CD14-positive monocyte (primary cell): ENCODE results near the gene SESN2. TPM values are rescaled to one million over a fixed set of nuclear protein-coding genes. Genes with fewer than 3 reads are reported as not detected.

Experiments
- DNase-seq, 3 donors: peaks; one replicate each; pipeline ENCODE4 v3.0.0-alpha.2; 2011 to 2022
- H2AFZ ChIP-seq: 2 replicates; pipeline ENCODE4 v1.6.0; 2012; ENCODE audit warnings: mild to moderate bottlenecking, low read depth, low read length, inconsistent platforms; ENCODE audit not compliant: insufficient read depth, poor library complexity, severe bottlenecking
- H3K27ac ChIP-seq, 2 donors: 1 replicate in 1 of 2; 2 replicates in 1 of 2; pipeline ENCODE4 v1.5.1; 2012 to 2013; ENCODE audit warnings: low read length in 2 of 2, control low read depth in 1 of 2, inconsistent platforms in 1 of 2, low read depth in 1 of 2, mild to moderate bottlenecking in 1 of 2
- H3K27me3 ChIP-seq, 2 donors: one replicate each; pipeline versions ENCODE4 v1.6.0 to v1.6.1; 2011 to 2013; ENCODE audit warnings: low read length in 2 of 2; ENCODE audit not compliant: control insufficient read depth in 2 of 2, insufficient read depth in 2 of 2
- H3K36me3 ChIP-seq, 2 donors: replicated peaks in 1 of 2; 1 replicate in 1 of 2; 2 replicates in 1 of 2; pipeline versions ENCODE4 v1.5.1 to v1.6.1; 2012 to 2013; ENCODE audit warnings: low read length in 2 of 2, control low read depth in 1 of 2, inconsistent platforms in 1 of 2, mild to moderate bottlenecking in 1 of 2; ENCODE audit not compliant: insufficient read depth in 2 of 2, control insufficient read depth in 1 of 2
- H3K4me1 ChIP-seq, 2 donors: 1 replicate in 1 of 2; 2 replicates in 1 of 2; pipeline versions ENCODE4 v1.5.1 to v1.6.1; 2012 to 2013; ENCODE audit warnings: low read length in 2 of 2, control low read depth in 1 of 2, inconsistent platforms in 1 of 2, mild to moderate bottlenecking in 1 of 2, moderate library complexity in 1 of 2; ENCODE audit not compliant: insufficient read depth in 2 of 2, control insufficient read depth in 1 of 2
- H3K4me2 ChIP-seq: replicated peaks from 2 replicates; pipeline ENCODE3; 2012; ENCODE audit warnings: low read length, moderate library complexity, mild to moderate bottlenecking; ENCODE audit not compliant: poor library complexity, severe bottlenecking; ENCODE audit errors: extremely low read depth
- H3K4me3 ChIP-seq, 3 experiments: fragments of 200-600 bp in 1 of 3; sonication (generic) in 1 of 3; replicated peaks in 1 of 3; 1 replicate in 2 of 3; 2 replicates in 1 of 3; pipeline ENCODE4 v1.5.1; 2011 to 2013; ENCODE audit warnings: low read length in 3 of 3, mild to moderate bottlenecking in 3 of 3, control low read depth in 2 of 3, low read depth in 2 of 3, inconsistent platforms in 1 of 3, moderate library complexity in 1 of 3
- H3K79me2 ChIP-seq: 2 replicates; pipeline ENCODE4 v1.6.0; 2012; ENCODE audit warnings: mild to moderate bottlenecking, control low read depth, inconsistent platforms, low read length, moderate library complexity; ENCODE audit not compliant: insufficient read depth
- H3K9ac ChIP-seq: 2 replicates; pipeline ENCODE4 v1.6.0; 2017; ENCODE audit warnings: low read length, mild to moderate bottlenecking; ENCODE audit not compliant: insufficient read depth, poor library complexity, severe bottlenecking
- H3K9me3 ChIP-seq, 2 donors: replicated peaks in 1 of 2; 1 replicate in 1 of 2; 2 replicates in 1 of 2; pipeline versions ENCODE4 v1.5.1 to v1.6.1; 2012 to 2013; ENCODE audit warnings: low read length in 2 of 2, control low read depth in 1 of 2; ENCODE audit not compliant: control insufficient read depth in 1 of 2, insufficient read depth in 1 of 2
- H4K20me1 ChIP-seq: 2 replicates; pipeline ENCODE4 v1.6.0; 2012; ENCODE audit warnings: mild to moderate bottlenecking, low read length, control low read depth, moderate library complexity; ENCODE audit not compliant: insufficient read depth
- H3K27ac Mint-ChIP-seq, 7 donors: one replicate each; pipeline ENCODE4 v1.8.0; 2020; ENCODE audit warnings: mild to moderate bottlenecking in 7 of 7, mixed read lengths in 7 of 7, moderate library complexity in 6 of 7, inconsistent platforms in 2 of 7
- H3K27me3 Mint-ChIP-seq, 3 donors: one replicate each; pipeline ENCODE4 v1.8.0; 2021 to 2022; ENCODE audit warnings: low read depth in 3 of 3, mild to moderate bottlenecking in 3 of 3, mixed read lengths in 3 of 3, moderate library complexity in 3 of 3, inconsistent platforms in 1 of 3
- H3K36me3 Mint-ChIP-seq, 2 donors: one replicate each; pipeline ENCODE4 v1.8.0; 2020; ENCODE audit warnings: mixed read lengths in 2 of 2, inconsistent platforms in 1 of 2, mild to moderate bottlenecking in 1 of 2
- H3K4me1 Mint-ChIP-seq: one replicate; pipeline ENCODE4 v1.8.0; 2020; ENCODE audit warnings: mild to moderate bottlenecking, mixed read lengths
- H3K4me3 Mint-ChIP-seq, 2 donors: one replicate each; pipeline ENCODE4 v1.8.0; 2020; ENCODE audit warnings: mild to moderate bottlenecking in 2 of 2, mixed read lengths in 2 of 2, moderate library complexity in 1 of 2
- H3K9me3 Mint-ChIP-seq, 7 donors: one replicate each; pipeline ENCODE4 v1.8.0; 2020 to 2022; ENCODE audit warnings: mixed read lengths in 7 of 7, mild to moderate bottlenecking in 6 of 7, moderate library complexity in 6 of 7, inconsistent platforms in 2 of 7
- WGBS: methylation state at CpG from one replicate; pipeline ENCODE4 v1.1.5; 2013; ENCODE audit warnings: missing lambda C conversion rate; ENCODE audit not compliant: insufficient coverage; 5-methylcytosine and 5-hydroxymethylcytosine counted together
- intact Hi-C, 2 donors: fragments of 100-400 bp; cut with micrococcal nuclease; formaldehyde crosslinking; loops; one replicate each; pipeline versions ENCODE4 v1.15.0 to v1.15.1; 2023
- polyA plus RNA-seq, 3 donors: library from polyadenylated mRNA; depleted of rRNA in 1 of 3; unstranded in 2 of 3; stranded (reverse) in 1 of 3; fragments of 300-500 nt in 2 of 3; fragments of >200 nt in 1 of 3; fragmentation: Illumina TruSeq in 2 of 3; gene quantifications; 1 replicate in 2 of 3; 2 replicates in 1 of 3; pipeline ENCODE4 v1.2.3, GENCODE V29; 2012 to 2021
- TF ChIP-seq, protein P1 (sequence below): fragments of 200-600 bp; IDR thresholded peaks from one replicate; pipeline ENCODE4 v1.8.0; 2022; ENCODE audit warnings: antibody characterized with exemption, mild to moderate bottlenecking

SESN2 gene
- polyA plus RNA-seq, 3 donors: 5.0 to 15.7 (median 5.1) TPM

DNA sequence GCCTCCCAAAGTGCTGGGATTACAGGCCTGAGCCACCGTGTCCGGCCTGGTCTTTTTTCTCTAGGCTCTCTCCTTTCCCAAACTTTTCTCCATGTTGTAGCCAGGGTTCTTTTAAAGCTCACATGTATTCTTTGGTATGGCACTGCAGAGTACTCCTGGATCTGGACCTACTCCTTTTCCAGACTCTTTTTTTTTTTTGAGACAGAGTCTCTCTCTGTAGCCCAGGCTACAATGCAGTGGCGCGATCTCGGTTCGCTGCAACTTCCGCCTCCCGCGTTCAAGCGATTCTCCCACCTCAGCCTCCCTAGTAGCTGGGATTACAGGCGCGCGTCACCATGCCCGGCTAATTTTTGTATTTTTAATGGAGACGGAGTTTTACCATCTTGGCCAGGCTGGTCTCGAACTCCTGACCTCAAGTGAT, 68.9 kb downstream of the SESN2 start:
- H3K4me3 ChIP-seq: peak overlapping the region; percentile 42 to 82 (median 76)
- Mint-ChIP-seq H3K27ac (peak overlapping the region; percentile 97 to 99 (median 98)), H3K9me3 (peaks cover 0 to 5% (median 0%) of the 10 kb centered on the region in 7 donors), H3K27me3 (peaks cover 0 to 6% (median 1%) of the 10 kb centered on the region in 3 donors), H3K4me1 (peaks cover 35% of the 10 kb centered on the region), H3K4me3 (peak overlapping the region; percentile 87 to 93), H3K36me3 (peaks cover 22 to 24% of the 10 kb centered on the region in 2 donors)
- H3K4me2 ChIP-seq: peak overlapping the region; percentile 62
- peaks cover 36% of the 10 kb centered on the region for H3K79me2 ChIP-seq
- peaks cover 33 to 35% of the 10 kb centered on the region in 2 donors for H3K4me1 ChIP-seq
- H2AFZ ChIP-seq: peak overlapping the region; percentile 83
- DNase-seq: no peak
- peak overlapping the region; percentile 85 for H3K9ac ChIP-seq
- no peaks in the 10 kb centered on the region for H3K27me3 ChIP-seq
- 62% methylated on average over 14 of the region's 16 CpGs for WGBS
- intact Hi-C loops: loop anchor here (2.0 to 5.0 kb wide), 2 partner anchors 79 to 81 kb away; no protein-coding TSS in a partner anchor
- no peaks in the 10 kb centered on the region for H3K9me3 ChIP-seq
- H3K36me3 ChIP-seq: peaks cover 21 to 28% of the 10 kb centered on the region in 2 donors
- no peaks in the 10 kb centered on the region for H4K20me1 ChIP-seq
- H3K27ac ChIP-seq: peak overlapping the region; percentile 91 to 96
- TF ChIP-seq, protein P1, sequence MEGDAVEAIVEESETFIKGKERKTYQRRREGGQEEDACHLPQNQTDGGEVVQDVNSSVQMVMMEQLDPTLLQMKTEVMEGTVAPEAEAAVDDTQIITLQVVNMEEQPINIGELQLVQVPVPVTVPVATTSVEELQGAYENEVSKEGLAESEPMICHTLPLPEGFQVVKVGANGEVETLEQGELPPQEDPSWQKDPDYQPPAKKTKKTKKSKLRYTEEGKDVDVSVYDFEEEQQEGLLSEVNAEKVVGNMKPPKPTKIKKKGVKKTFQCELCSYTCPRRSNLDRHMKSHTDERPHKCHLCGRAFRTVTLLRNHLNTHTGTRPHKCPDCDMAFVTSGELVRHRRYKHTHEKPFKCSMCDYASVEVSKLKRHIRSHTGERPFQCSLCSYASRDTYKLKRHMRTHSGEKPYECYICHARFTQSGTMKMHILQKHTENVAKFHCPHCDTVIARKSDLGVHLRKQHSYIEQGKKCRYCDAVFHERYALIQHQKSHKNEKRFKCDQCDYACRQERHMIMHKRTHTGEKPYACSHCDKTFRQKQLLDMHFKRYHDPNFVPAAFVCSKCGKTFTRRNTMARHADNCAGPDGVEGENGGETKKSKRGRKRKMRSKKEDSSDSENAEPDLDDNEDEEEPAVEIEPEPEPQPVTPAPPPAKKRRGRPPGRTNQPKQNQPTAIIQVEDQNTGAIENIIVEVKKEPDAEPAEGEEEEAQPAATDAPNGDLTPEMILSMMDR: no peak

DNA sequence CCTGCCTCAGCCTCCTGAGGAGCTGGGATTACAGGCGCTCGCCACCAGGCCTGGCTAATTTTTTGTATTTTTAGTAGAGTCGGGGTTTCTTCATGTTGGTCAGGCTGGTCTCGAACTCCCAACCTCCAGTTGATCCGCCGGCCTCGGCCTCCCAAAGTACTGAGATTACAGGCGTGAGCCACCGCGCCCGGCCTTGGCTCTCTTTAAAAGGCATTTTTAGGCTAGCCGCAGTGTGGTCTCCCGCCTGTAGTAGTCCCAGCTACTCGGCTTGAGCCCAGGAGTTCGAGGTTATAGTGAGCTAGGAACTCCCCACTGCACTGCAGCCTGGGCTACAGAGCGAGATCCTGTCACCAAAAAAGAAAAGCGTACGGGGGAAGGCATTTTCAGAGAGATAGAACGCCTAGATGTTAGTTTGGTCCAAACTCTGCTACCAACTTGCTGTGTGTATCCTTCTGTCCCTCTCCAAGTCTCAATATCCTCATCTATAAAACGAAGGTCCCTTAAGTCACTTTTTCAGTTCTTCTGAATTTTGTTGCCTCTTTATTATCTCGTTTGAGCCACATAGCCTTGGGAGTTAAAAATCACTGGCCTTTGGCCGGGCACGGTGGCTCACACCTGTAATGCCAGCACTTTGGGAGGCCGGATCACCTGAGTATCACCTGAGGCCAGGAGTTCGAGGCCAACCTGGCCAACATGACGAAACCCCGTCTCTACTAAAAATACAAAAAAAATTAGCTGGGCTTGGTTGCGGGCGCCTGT, 70.3 kb downstream of the SESN2 start:
- Mint-ChIP-seq H3K27me3 (peaks cover 0 to 6% (median 1%) of the 10 kb centered on the region in 3 donors), H3K4me1 (peaks cover 35% of the 10 kb centered on the region), H3K4me3 (peak overlapping the region; percentile 87 to 93), H3K36me3 (peaks cover 28 to 38% of the 10 kb centered on the region in 2 donors), H3K27ac (peak overlapping the region; percentile 97 to 99 (median 98)), H3K9me3 (peaks cover 0 to 5% (median 0%) of the 10 kb centered on the region in 7 donors)
- H3K9ac ChIP-seq: peak overlapping the region; percentile 85
- TF ChIP-seq, protein P1: no peak
- intact Hi-C loops: loop anchor here (2.0 to 5.0 kb wide), 2 partner anchors 81 to 82 kb away; no protein-coding TSS in a partner anchor
- H3K79me2 ChIP-seq: peaks cover 40% of the 10 kb centered on the region
- H3K4me3 ChIP-seq: peak overlapping the region; percentile 65 to 82 (median 76)
- H4K20me1 ChIP-seq: peaks cover 3% of the 10 kb centered on the region
- H3K4me2 ChIP-seq: peak overlapping the region; percentile 62
- H3K27me3 ChIP-seq: no peaks in the 10 kb centered on the region
- peak overlapping the region; percentile 91 to 96 for H3K27ac ChIP-seq
- peaks cover 33 to 35% of the 10 kb centered on the region in 2 donors for H3K4me1 ChIP-seq
- 23% methylated on average over 17 of the region's 29 CpGs for WGBS
- H3K36me3 ChIP-seq: peaks cover 32 to 42% of the 10 kb centered on the region in 2 donors
- DNase-seq: peak; percentile 27 to 43 (median 28)
- H2AFZ ChIP-seq: peak overlapping the region; percentile 83
- no peaks in the 10 kb centered on the region for H3K9me3 ChIP-seq

Other genes starting within 250 kb of the SESN2 start
- 10 to 100 TPM in 1 of 3 donors, 1 to 10 TPM in 2; 3.3 to 21.1 (median 3.7) TPM for gene EYA3, start 170.9 kb upstream of the SESN2 start, polyA plus RNA-seq
- gene PTAFR, start 82.8 kb upstream of the SESN2 start, polyA plus RNA-seq: 100 to 1,000 TPM; 115 to 347 (median 331) TPM
- 100 to 1,000 TPM in 2 of 3 donors, 10 to 100 TPM in 1; 30.6 to 118 (median 113) TPM for gene DNAJC8, start 26.5 kb upstream of the SESN2 start, polyA plus RNA-seq
- 100 to 1,000 TPM; 118 to 339 (median 296) TPM for gene ATP5IF1, start 23.4 kb upstream of the SESN2 start, polyA plus RNA-seq
- gene MED18, start 69.5 kb downstream of the SESN2 start, polyA plus RNA-seq: 1 to 10 TPM; 2.5 to 6.3 (median 3.5) TPM
- 1 to 10 TPM; 2.9 to 9.7 (median 2.9) TPM for gene PHACTR4, start 110.2 kb downstream of the SESN2 start, polyA plus RNA-seq
- gene RCC1, start 246.5 kb downstream of the SESN2 start, polyA plus RNA-seq: 10 to 100 TPM in 2 of 3 donors, 1 to 10 TPM in 1; 8.7 to 10.6 (median 10.1) TPM